ENCODE results near the gene ADCY2.

DNA sequence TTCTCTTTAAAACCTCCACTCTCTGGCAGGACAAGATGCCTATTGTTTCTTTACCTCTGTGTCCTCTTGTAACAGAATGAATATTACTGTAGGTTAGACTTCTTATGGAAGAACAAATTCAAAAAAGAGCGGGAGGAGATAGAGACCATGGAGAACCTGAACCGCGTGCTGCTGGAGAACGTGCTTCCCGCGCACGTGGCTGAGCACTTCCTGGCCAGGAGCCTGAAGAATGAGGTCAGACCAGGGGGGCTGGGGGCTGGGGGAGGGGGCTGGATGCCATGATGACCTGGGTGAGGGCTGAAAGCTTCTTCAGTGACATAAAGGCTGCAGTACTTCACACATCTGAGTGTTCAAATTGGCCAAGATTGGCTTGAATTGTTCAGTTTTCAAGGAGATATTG lies 393.6 kb downstream of the ADCY2 start:
- no peak for TF ChIP-seq POLR2A (IDR thresholded peaks at IDR 0.05)
- TF ChIP-seq, protein P1, sequence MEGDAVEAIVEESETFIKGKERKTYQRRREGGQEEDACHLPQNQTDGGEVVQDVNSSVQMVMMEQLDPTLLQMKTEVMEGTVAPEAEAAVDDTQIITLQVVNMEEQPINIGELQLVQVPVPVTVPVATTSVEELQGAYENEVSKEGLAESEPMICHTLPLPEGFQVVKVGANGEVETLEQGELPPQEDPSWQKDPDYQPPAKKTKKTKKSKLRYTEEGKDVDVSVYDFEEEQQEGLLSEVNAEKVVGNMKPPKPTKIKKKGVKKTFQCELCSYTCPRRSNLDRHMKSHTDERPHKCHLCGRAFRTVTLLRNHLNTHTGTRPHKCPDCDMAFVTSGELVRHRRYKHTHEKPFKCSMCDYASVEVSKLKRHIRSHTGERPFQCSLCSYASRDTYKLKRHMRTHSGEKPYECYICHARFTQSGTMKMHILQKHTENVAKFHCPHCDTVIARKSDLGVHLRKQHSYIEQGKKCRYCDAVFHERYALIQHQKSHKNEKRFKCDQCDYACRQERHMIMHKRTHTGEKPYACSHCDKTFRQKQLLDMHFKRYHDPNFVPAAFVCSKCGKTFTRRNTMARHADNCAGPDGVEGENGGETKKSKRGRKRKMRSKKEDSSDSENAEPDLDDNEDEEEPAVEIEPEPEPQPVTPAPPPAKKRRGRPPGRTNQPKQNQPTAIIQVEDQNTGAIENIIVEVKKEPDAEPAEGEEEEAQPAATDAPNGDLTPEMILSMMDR (IDR thresholded peaks at IDR 0.05) = no peak

Data from esophagus squamous epithelium (tissue), 4 donors.